Transverse colon (tissue), 4 donors: ENCODE data around the gene TTC28. TPM values are rescaled to one million over a fixed set of nuclear protein-coding genes. Genes with fewer than 3 reads are reported as not detected.
"Not testable (repeated sequence)": the region's sequence is repeated elsewhere in the genome, so short reads cannot be mapped to it uniquely, and the experiment has no call there.

Source experiments
- DNase-seq: peaks from one replicate; pipeline ENCODE4 v3.0.0-alpha.2; 2019
- H3K27ac ChIP-seq, 4 donors: fragments of 200-600 bp; sonication (generic); 2 replicates each; pipeline ENCODE4 v1.5.1; 2016 to 2018; ENCODE audit warnings: inconsistent platforms in 4 of 4
- H3K27me3 ChIP-seq: fragments of 200-600 bp; sonication (generic); 2 replicates; pipeline ENCODE4 v1.5.1; 2017; ENCODE audit warnings: inconsistent platforms
- H3K36me3 ChIP-seq, 4 donors: fragments of 200-600 bp; sonication (generic); 2 replicates each; pipeline ENCODE4 v1.5.1; 2017 to 2019; ENCODE audit warnings: inconsistent platforms in 4 of 4
- H3K4me1 ChIP-seq, 4 donors: fragments of 200-600 bp; sonication (generic); 2 replicates each; pipeline ENCODE4 v1.5.1; 2017 to 2020; ENCODE audit warnings: inconsistent platforms in 4 of 4
- H3K4me3 ChIP-seq, 4 donors: fragments of 200-600 bp; sonication (generic); 1 replicate in 1 of 4; 2 replicates in 3 of 4; pipeline versions ENCODE4 v1.5.1 to v1.6.1; 2017 to 2019; ENCODE audit warnings: inconsistent platforms in 4 of 4
- H3K9me3 ChIP-seq, 2 donors: fragments of 200-600 bp; sonication (generic); 2 replicates each; pipeline ENCODE4 v1.5.1; 2017 to 2019; ENCODE audit warnings: inconsistent platforms in 2 of 2
- CTCF ChIP-seq, 5 experiments: fragments of 200-600 bp in 3 of 5; fragments of 450-650 bp in 2 of 5; sonication (generic) in 3 of 5; IDR thresholded peaks; 1 replicate in 2 of 5; 2 replicates in 3 of 5; pipeline ENCODE4 v1.5.1; 2016 to 2017; ENCODE audit warnings: antibody characterized with exemption in 5 of 5, inconsistent platforms in 3 of 5, mild to moderate bottlenecking in 2 of 5, moderate library complexity in 1 of 5
- EP300 ChIP-seq: sonication (generic); formaldehyde crosslinking; IDR thresholded peaks from one replicate; pipeline ENCODE4 v1.6.1; 2017; ENCODE audit warnings: antibody characterized with exemption, low read depth
- POLR2A ChIP-seq: fragments of 450-650 bp; IDR thresholded peaks from one replicate; pipeline ENCODE4 v1.6.1; 2016; ENCODE audit warnings: antibody characterized with exemption, mild to moderate bottlenecking, moderate library complexity
- POLR2AphosphoS5 ChIP-seq, 3 donors: sonication (generic); formaldehyde crosslinking; IDR thresholded peaks; one replicate each; pipeline ENCODE4 v1.6.1; 2016; ENCODE audit warnings: antibody characterized with exemption in 3 of 3
- WGBS, 2 donors: methylation state at CpG; one replicate each; pipeline ENCODE4 v1.1.5; 2018; ENCODE audit warnings: low coverage in 1 of 2; 5-methylcytosine and 5-hydroxymethylcytosine counted together
- in situ Hi-C, 4 donors: fragments of 200-750 bp; cut with MboI; loops; one replicate each; pipeline versions ENCODE4 v1.15.0 to v1.15.1; 2017; ENCODE audit warnings: low sequenced_read_pairs in 3 of 4, low pct_ligation_motif_present in 1 of 4, low pct_unique_long_range_greater_than_20kb in 1 of 4
- intact Hi-C: fragments of 100-400 bp; cut with DNase I; formaldehyde crosslinking; loops from one replicate; pipeline ENCODE4 v1.15.1; 2023; ENCODE audit warnings: low total_unique reads
- total RNA-seq, 4 donors: library from RNA; depleted of rRNA; stranded (reverse); fragments of >200 nt; gene quantifications; one replicate each; pipeline ENCODE4 v1.1.0, GENCODE V29; 2016

TTC28 gene
- total RNA-seq, 4 donors from 2014 or later, result 7.6 to 84.2 (median 12.4) TPM

- Histone ChIP-seq H3K27me3 (no peaks in the 10 kb centered on the region), H3K36me3 (no peaks in the 10 kb centered on the region), H3K4me1 (no peaks in the 10 kb centered on the region), H3K9me3 (no peaks in the 10 kb centered on the region), H3K27ac (no peak overlapping the region), H3K4me3 (no peak overlapping the region)
- TF ChIP-seq POLR2A, result no peak
- no peak for TF ChIP-seq POLR2AphosphoS5 (IDR thresholded peaks at IDR 0.05)
- TF ChIP-seq CTCF (IDR thresholded peaks at IDR 0.05), result no peak
- TF ChIP-seq EP300, result no peak
- intact Hi-C loops (no loop called here), in situ Hi-C loops (no loop called here)
- DNase-seq, result no peak
Observed at GRCh38 chr22:28703436-28703835, 23.8 kb upstream of the TTC28 start.

- DNase-seq, result no peak
- in situ Hi-C loops (no loop called here), intact Hi-C loops (no loop called here)
- no peaks in the 10 kb centered on the region for H3K27me3 ChIP-seq
- no peaks in the 10 kb centered on the region for H3K9me3 ChIP-seq
- H3K4me3 ChIP-seq, result no peak overlapping the region
- no peaks in the 10 kb centered on the region for H3K36me3 ChIP-seq
- H3K27ac ChIP-seq, result no peak overlapping the region
- TF ChIP-seq POLR2A (no peak), POLR2AphosphoS5 (IDR thresholded peaks at IDR 0.05) (no peak), EP300 (no peak), CTCF (IDR thresholded peaks at IDR 0.05) (no peak)
- WGBS, 2 donors, result 92 to 100% methylated on average over 2 of the region's 2 CpGs
- no peaks in the 10 kb centered on the region for H3K4me1 ChIP-seq
Observed at GRCh38 chr22:28702891-28703290, 23.3 kb upstream of the TTC28 start.

- H3K36me3 ChIP-seq, DNase-seq, H3K27ac ChIP-seq, H3K4me3 ChIP-seq, H3K27me3 ChIP-seq, H3K4me1 ChIP-seq, intact Hi-C loops, in situ Hi-C loops, H3K9me3 ChIP-seq: not testable (repeated sequence)
- 92 to 95% methylated on average over 5 to 6 of the region's 6 CpGs for WGBS, 2 donors
Observed at GRCh38 chr22:28693041-28693760, 13.6 kb upstream of the TTC28 start.

GRCh38 chr22:28689796-28690195 is 10.2 kb upstream of the TTC28 start:
- H3K27me3 ChIP-seq, H3K4me1 ChIP-seq, H3K27ac ChIP-seq, in situ Hi-C loops, intact Hi-C loops, H3K9me3 ChIP-seq, H3K36me3 ChIP-seq, H3K4me3 ChIP-seq, DNase-seq: not testable (repeated sequence)
- WGBS, 2 donors, result 100% methylated on average over 2 of the region's 2 CpGs; no CpG with 5 or more reads in 1 of the 2 donors

- H3K36me3 ChIP-seq, H3K27ac ChIP-seq, in situ Hi-C loops, DNase-seq, H3K9me3 ChIP-seq, intact Hi-C loops, H3K4me3 ChIP-seq: not testable (repeated sequence)
- Histone ChIP-seq H3K27me3 (peaks cover 16% of the 10 kb centered on the region), H3K4me1 (peaks cover 0 to 11% (median 8%) of the 10 kb centered on the region in 4 donors)
- 93 to 96% methylated on average over 4 of the region's 4 CpGs for WGBS, 2 donors
Observed at GRCh38 chr22:28682966-28683365, 3.3 kb upstream of the TTC28 start.
